ENCODE data around the gene GINS2.

DNA sequence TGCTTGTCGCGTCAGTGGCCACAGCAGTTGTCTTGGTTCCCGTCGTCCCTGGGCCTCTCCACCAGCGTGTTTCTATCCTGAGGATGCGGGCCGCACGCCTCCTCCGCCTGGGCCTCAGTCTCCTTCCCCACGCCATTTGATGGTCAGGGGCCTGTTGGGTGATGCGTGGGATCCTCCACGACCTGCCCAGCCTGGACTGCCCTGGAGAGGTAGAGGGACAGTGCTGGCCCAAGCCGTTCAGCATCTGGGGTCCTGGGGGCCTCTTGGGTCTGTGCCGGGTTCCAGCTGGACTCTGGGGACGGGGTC, 55.4 kb downstream of the GINS2 start:
- no peak for TF ChIP-seq GATA2 (IDR thresholded peaks at IDR 0.05; ENCODE audit: low read depth, low read length)
- TF ChIP-seq GATA3 (IDR thresholded peaks at IDR 0.05; ENCODE audit: low read depth, low read length): no peak
